CD14-positive monocyte (primary cell): ENCODE results near the gene CRYBG1. TPM values are rescaled to one million over a fixed set of nuclear protein-coding genes. Genes with fewer than 3 reads are reported as not detected.

Experiments used
- DNase-seq, 3 donors: peaks; one replicate each; pipeline ENCODE4 v3.0.0-alpha.2; 2011 to 2022
- H2AFZ ChIP-seq: 2 replicates; pipeline ENCODE4 v1.6.0; 2012; ENCODE audit warnings: mild to moderate bottlenecking, low read depth, low read length, inconsistent platforms; ENCODE audit not compliant: insufficient read depth, poor library complexity, severe bottlenecking
- H3K27ac ChIP-seq, 2 donors: 1 replicate in 1 of 2; 2 replicates in 1 of 2; pipeline ENCODE4 v1.5.1; 2012 to 2013; ENCODE audit warnings: low read length in 2 of 2, control low read depth in 1 of 2, inconsistent platforms in 1 of 2, low read depth in 1 of 2, mild to moderate bottlenecking in 1 of 2
- H3K27me3 ChIP-seq, 2 donors: one replicate each; pipeline versions ENCODE4 v1.6.0 to v1.6.1; 2011 to 2013; ENCODE audit warnings: low read length in 2 of 2; ENCODE audit not compliant: control insufficient read depth in 2 of 2, insufficient read depth in 2 of 2
- H3K36me3 ChIP-seq, 2 donors: replicated peaks in 1 of 2; 1 replicate in 1 of 2; 2 replicates in 1 of 2; pipeline versions ENCODE4 v1.5.1 to v1.6.1; 2012 to 2013; ENCODE audit warnings: low read length in 2 of 2, control low read depth in 1 of 2, inconsistent platforms in 1 of 2, mild to moderate bottlenecking in 1 of 2; ENCODE audit not compliant: insufficient read depth in 2 of 2, control insufficient read depth in 1 of 2
- H3K4me1 ChIP-seq, 2 donors: 1 replicate in 1 of 2; 2 replicates in 1 of 2; pipeline versions ENCODE4 v1.5.1 to v1.6.1; 2012 to 2013; ENCODE audit warnings: low read length in 2 of 2, control low read depth in 1 of 2, inconsistent platforms in 1 of 2, mild to moderate bottlenecking in 1 of 2, moderate library complexity in 1 of 2; ENCODE audit not compliant: insufficient read depth in 2 of 2, control insufficient read depth in 1 of 2
- H3K4me2 ChIP-seq: replicated peaks from 2 replicates; pipeline ENCODE3; 2012; ENCODE audit warnings: low read length, moderate library complexity, mild to moderate bottlenecking; ENCODE audit not compliant: poor library complexity, severe bottlenecking; ENCODE audit errors: extremely low read depth
- H3K4me3 ChIP-seq, 3 experiments: fragments of 200-600 bp in 1 of 3; sonication (generic) in 1 of 3; replicated peaks in 1 of 3; 1 replicate in 2 of 3; 2 replicates in 1 of 3; pipeline ENCODE4 v1.5.1; 2011 to 2013; ENCODE audit warnings: low read length in 3 of 3, mild to moderate bottlenecking in 3 of 3, control low read depth in 2 of 3, low read depth in 2 of 3, inconsistent platforms in 1 of 3, moderate library complexity in 1 of 3
- H3K79me2 ChIP-seq: 2 replicates; pipeline ENCODE4 v1.6.0; 2012; ENCODE audit warnings: mild to moderate bottlenecking, control low read depth, inconsistent platforms, low read length, moderate library complexity; ENCODE audit not compliant: insufficient read depth
- H3K9ac ChIP-seq: 2 replicates; pipeline ENCODE4 v1.6.0; 2017; ENCODE audit warnings: low read length, mild to moderate bottlenecking; ENCODE audit not compliant: insufficient read depth, poor library complexity, severe bottlenecking
- H3K9me3 ChIP-seq, 2 donors: replicated peaks in 1 of 2; 1 replicate in 1 of 2; 2 replicates in 1 of 2; pipeline versions ENCODE4 v1.5.1 to v1.6.1; 2012 to 2013; ENCODE audit warnings: low read length in 2 of 2, control low read depth in 1 of 2; ENCODE audit not compliant: control insufficient read depth in 1 of 2, insufficient read depth in 1 of 2
- H4K20me1 ChIP-seq: 2 replicates; pipeline ENCODE4 v1.6.0; 2012; ENCODE audit warnings: mild to moderate bottlenecking, low read length, control low read depth, moderate library complexity; ENCODE audit not compliant: insufficient read depth
- H3K27ac Mint-ChIP-seq, 7 donors: one replicate each; pipeline ENCODE4 v1.8.0; 2020; ENCODE audit warnings: mild to moderate bottlenecking in 7 of 7, mixed read lengths in 7 of 7, moderate library complexity in 6 of 7, inconsistent platforms in 2 of 7
- H3K27me3 Mint-ChIP-seq, 3 donors: one replicate each; pipeline ENCODE4 v1.8.0; 2021 to 2022; ENCODE audit warnings: low read depth in 3 of 3, mild to moderate bottlenecking in 3 of 3, mixed read lengths in 3 of 3, moderate library complexity in 3 of 3, inconsistent platforms in 1 of 3
- H3K36me3 Mint-ChIP-seq, 2 donors: one replicate each; pipeline ENCODE4 v1.8.0; 2020; ENCODE audit warnings: mixed read lengths in 2 of 2, inconsistent platforms in 1 of 2, mild to moderate bottlenecking in 1 of 2
- H3K4me1 Mint-ChIP-seq: one replicate; pipeline ENCODE4 v1.8.0; 2020; ENCODE audit warnings: mild to moderate bottlenecking, mixed read lengths
- H3K4me3 Mint-ChIP-seq, 2 donors: one replicate each; pipeline ENCODE4 v1.8.0; 2020; ENCODE audit warnings: mild to moderate bottlenecking in 2 of 2, mixed read lengths in 2 of 2, moderate library complexity in 1 of 2
- H3K9me3 Mint-ChIP-seq, 7 donors: one replicate each; pipeline ENCODE4 v1.8.0; 2020 to 2022; ENCODE audit warnings: mixed read lengths in 7 of 7, mild to moderate bottlenecking in 6 of 7, moderate library complexity in 6 of 7, inconsistent platforms in 2 of 7
- WGBS: methylation state at CpG from one replicate; pipeline ENCODE4 v1.1.5; 2013; ENCODE audit warnings: missing lambda C conversion rate; ENCODE audit not compliant: insufficient coverage; 5-methylcytosine and 5-hydroxymethylcytosine counted together
- intact Hi-C, 2 donors: fragments of 100-400 bp; cut with micrococcal nuclease; formaldehyde crosslinking; loops; one replicate each; pipeline versions ENCODE4 v1.15.0 to v1.15.1; 2023
- polyA plus RNA-seq, 3 donors: library from polyadenylated mRNA; depleted of rRNA in 1 of 3; unstranded in 2 of 3; stranded (reverse) in 1 of 3; fragments of 300-500 nt in 2 of 3; fragments of >200 nt in 1 of 3; fragmentation: Illumina TruSeq in 2 of 3; gene quantifications; 1 replicate in 2 of 3; 2 replicates in 1 of 3; pipeline ENCODE4 v1.2.3, GENCODE V29; 2012 to 2021
- TF ChIP-seq, protein P1 (sequence below): fragments of 200-600 bp; IDR thresholded peaks from one replicate; pipeline ENCODE4 v1.8.0; 2022; ENCODE audit warnings: antibody characterized with exemption, mild to moderate bottlenecking

Gene CRYBG1
- polyA plus RNA-seq, 3 donors = 7.9 to 11.9 (median 11.1) TPM

- H3K79me2 ChIP-seq = no peaks in the 10 kb centered on the region
- H3K9me3 ChIP-seq = peaks cover 0 to 6% of the 10 kb centered on the region in 2 donors
- H3K4me1 Mint-ChIP-seq = no peaks in the 10 kb centered on the region
- no peak overlapping the region for H3K4me3 ChIP-seq
- peaks cover 5 to 43% of the 10 kb centered on the region in 2 donors for H3K36me3 ChIP-seq
- DNase-seq = no peak
- no peaks in the 10 kb centered on the region for H4K20me1 ChIP-seq
- TF ChIP-seq, protein P1, sequence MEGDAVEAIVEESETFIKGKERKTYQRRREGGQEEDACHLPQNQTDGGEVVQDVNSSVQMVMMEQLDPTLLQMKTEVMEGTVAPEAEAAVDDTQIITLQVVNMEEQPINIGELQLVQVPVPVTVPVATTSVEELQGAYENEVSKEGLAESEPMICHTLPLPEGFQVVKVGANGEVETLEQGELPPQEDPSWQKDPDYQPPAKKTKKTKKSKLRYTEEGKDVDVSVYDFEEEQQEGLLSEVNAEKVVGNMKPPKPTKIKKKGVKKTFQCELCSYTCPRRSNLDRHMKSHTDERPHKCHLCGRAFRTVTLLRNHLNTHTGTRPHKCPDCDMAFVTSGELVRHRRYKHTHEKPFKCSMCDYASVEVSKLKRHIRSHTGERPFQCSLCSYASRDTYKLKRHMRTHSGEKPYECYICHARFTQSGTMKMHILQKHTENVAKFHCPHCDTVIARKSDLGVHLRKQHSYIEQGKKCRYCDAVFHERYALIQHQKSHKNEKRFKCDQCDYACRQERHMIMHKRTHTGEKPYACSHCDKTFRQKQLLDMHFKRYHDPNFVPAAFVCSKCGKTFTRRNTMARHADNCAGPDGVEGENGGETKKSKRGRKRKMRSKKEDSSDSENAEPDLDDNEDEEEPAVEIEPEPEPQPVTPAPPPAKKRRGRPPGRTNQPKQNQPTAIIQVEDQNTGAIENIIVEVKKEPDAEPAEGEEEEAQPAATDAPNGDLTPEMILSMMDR = no peak
- H2AFZ ChIP-seq = no peak overlapping the region
- H3K36me3 Mint-ChIP-seq = peaks cover 50 to 59% of the 10 kb centered on the region in 2 donors
- H3K4me1 ChIP-seq = no peaks in the 10 kb centered on the region
- H3K27me3 Mint-ChIP-seq = peaks cover 0 to 2% (median 0%) of the 10 kb centered on the region in 3 donors
- no peak overlapping the region for H3K4me3 Mint-ChIP-seq
- 91% methylated on average over 6 of the region's 6 CpGs for WGBS
- H3K9ac ChIP-seq = no peak overlapping the region
- no peak overlapping the region for H3K27ac ChIP-seq
- no peak overlapping the region for H3K27ac Mint-ChIP-seq
- peaks cover 0 to 6% (median 3%) of the 10 kb centered on the region in 7 donors for H3K9me3 Mint-ChIP-seq
- intact Hi-C loops = no loop called here
- H3K4me2 ChIP-seq = no peak overlapping the region
- no peaks in the 10 kb centered on the region for H3K27me3 ChIP-seq
These were observed 249.2 kb downstream of the CRYBG1 start for GRCh38 chr6:106609699-106610098.

DNA sequence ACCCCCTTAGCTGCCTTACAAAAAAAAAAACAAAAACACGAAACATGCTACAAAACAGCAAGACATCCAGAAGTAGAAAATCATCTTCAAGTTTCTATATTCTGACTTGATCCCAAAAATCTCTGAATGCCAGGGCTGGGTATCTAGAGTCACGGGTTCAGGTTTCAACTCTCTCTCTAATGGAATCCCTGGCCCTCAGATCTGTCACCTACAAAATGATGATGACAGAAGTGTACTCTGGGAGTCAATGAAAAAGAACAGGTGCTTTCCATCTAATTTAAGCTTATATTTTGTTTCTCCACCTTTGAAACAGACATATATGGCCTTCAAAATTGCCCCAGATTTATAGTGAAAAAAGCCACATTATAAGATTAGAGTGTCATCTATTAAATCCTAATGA, 250.5 kb downstream of the CRYBG1 start:
- DNase-seq = no peak
- TF ChIP-seq, protein P1 = no peak
- Histone ChIP-seq H3K9ac (no peak overlapping the region), H3K4me3 (no peak overlapping the region), H3K4me2 (no peak overlapping the region), H3K27ac (no peak overlapping the region), H3K9me3 (peaks cover 0 to 1% of the 10 kb centered on the region in 2 donors), H4K20me1 (no peaks in the 10 kb centered on the region), H3K4me1 (no peaks in the 10 kb centered on the region), H3K79me2 (no peaks in the 10 kb centered on the region), H3K27me3 (no peaks in the 10 kb centered on the region), H3K36me3 (peaks cover 5 to 40% of the 10 kb centered on the region in 2 donors), H2AFZ (no peak overlapping the region)
- Mint-ChIP-seq H3K4me1 (no peaks in the 10 kb centered on the region), H3K36me3 (peaks cover 43 to 54% of the 10 kb centered on the region in 2 donors), H3K9me3 (peaks cover 0 to 1% (median 0%) of the 10 kb centered on the region in 7 donors), H3K4me3 (no peak overlapping the region), H3K27me3 (peaks cover 0 to 2% (median 0%) of the 10 kb centered on the region in 3 donors), H3K27ac (no peak overlapping the region)
- intact Hi-C loops = no loop called here
- WGBS = no CpG with 5 or more reads among the region's 2 CpGs
